ENCODE results near the gene ABHD2.

DNA sequence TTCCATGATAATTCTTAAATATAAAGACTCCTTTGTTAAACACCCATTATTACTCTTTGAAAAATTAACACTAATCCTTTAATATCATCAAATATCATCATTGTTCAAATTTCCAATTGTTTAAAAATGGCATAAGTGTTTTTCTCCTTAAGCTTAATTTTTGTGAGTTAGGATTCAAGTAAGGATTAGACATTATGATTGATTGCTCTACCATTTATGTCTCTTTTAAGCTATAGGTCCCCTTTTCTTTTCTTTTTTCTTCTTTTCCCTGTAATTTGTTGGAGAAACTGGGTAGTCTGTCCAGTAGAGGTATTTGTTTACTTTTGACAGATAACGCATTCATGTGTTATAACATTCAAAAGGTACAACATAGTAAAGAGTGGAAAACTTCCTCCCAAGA, 9.1 kb downstream of the ABHD2 start:
- TF ChIP-seq POLR2A (IDR thresholded peaks at IDR 0.05; ENCODE audit: extremely low read depth, insufficient read length) (no peak), MYC (IDR thresholded peaks at IDR 0.05; ENCODE audit: low read depth, low read length) (no peak)
- TF ChIP-seq, protein P1, sequence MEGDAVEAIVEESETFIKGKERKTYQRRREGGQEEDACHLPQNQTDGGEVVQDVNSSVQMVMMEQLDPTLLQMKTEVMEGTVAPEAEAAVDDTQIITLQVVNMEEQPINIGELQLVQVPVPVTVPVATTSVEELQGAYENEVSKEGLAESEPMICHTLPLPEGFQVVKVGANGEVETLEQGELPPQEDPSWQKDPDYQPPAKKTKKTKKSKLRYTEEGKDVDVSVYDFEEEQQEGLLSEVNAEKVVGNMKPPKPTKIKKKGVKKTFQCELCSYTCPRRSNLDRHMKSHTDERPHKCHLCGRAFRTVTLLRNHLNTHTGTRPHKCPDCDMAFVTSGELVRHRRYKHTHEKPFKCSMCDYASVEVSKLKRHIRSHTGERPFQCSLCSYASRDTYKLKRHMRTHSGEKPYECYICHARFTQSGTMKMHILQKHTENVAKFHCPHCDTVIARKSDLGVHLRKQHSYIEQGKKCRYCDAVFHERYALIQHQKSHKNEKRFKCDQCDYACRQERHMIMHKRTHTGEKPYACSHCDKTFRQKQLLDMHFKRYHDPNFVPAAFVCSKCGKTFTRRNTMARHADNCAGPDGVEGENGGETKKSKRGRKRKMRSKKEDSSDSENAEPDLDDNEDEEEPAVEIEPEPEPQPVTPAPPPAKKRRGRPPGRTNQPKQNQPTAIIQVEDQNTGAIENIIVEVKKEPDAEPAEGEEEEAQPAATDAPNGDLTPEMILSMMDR (IDR thresholded peaks at IDR 0.05; ENCODE audit: low read depth, low read length): no peak
- TF ChIP-seq, protein P2, sequence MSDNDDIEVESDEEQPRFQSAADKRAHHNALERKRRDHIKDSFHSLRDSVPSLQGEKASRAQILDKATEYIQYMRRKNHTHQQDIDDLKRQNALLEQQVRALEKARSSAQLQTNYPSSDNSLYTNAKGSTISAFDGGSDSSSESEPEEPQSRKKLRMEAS (IDR thresholded peaks at IDR 0.05; ENCODE audit: low read depth, low read length): no peak
